SK-N-SH (cell line): ENCODE measurements around the gene SH3BGR. TPM values are rescaled to one million over a fixed set of nuclear protein-coding genes. Genes with fewer than 3 reads are reported as not detected.

Source experiments
- CTCF ChIA-PET: fragments of 300-600, 350-600 bp; formaldehyde crosslinking; extraction: SDS; loops from one replicate; lab custom pipeline; 2021; lab: Yijun Ruan, JAX
- POLR2A ChIA-PET: fragments of 350-600 bp; sonication (Branson Sonifier 250); formaldehyde crosslinking; extraction: SDS; loops from one replicate; lab custom pipeline; 2020; ENCODE audit warnings: antibody characterized with exemption, inconsistent platforms; lab: Yijun Ruan, JAX
- DNase-seq: peaks from one replicate; pipeline ENCODE4 v3.0.0; 2012
- H2AFZ ChIP-seq: fragments of 200-600 bp; sonication (generic); 2 replicates; pipeline ENCODE4 v1.8.1; 2016; ENCODE audit warnings: antibody characterized with exemption, mild to moderate bottlenecking, low read depth
- H3F3A ChIP-seq: fragments of 200-600 bp; sonication (generic); replicated peaks from 2 replicates; pipeline ENCODE3; 2016; ENCODE audit warnings: antibody characterized with exemption, mild to moderate bottlenecking; ENCODE audit not compliant: insufficient read depth
- H3K27ac ChIP-seq, 2 experiments: fragments of 200-500 bp in 1 of 2; fragments of 200-600 bp in 1 of 2; sonication (Bioruptor generic) in 1 of 2; sonication (generic), shearing (Covaris generic) in 1 of 2; 2 replicates each; pipeline versions ENCODE4 v1.5.1 to v1.6.1; 2014 to 2016; ENCODE audit warnings: low read depth in 2 of 2, inconsistent platforms in 1 of 2, low read length in 1 of 2, mild to moderate bottlenecking in 1 of 2, mixed read lengths in 1 of 2
- H3K27me3 ChIP-seq: fragments of 200-600 bp; sonication (generic), shearing (Covaris generic); 2 replicates; pipeline ENCODE4 v1.6.1; 2016; ENCODE audit warnings: mixed run types; ENCODE audit not compliant: insufficient read depth
- H3K36me3 ChIP-seq, 2 experiments: fragments of 200-500 bp in 1 of 2; fragments of 200-600 bp in 1 of 2; sonication (Bioruptor generic) in 1 of 2; sonication (generic) in 1 of 2; replicated peaks in 1 of 2; 2 replicates each; pipeline versions ENCODE3 to v1.5.1; 2014 to 2016; ENCODE audit warnings: low read length in 1 of 2, mild to moderate bottlenecking in 1 of 2; ENCODE audit not compliant: insufficient read depth in 2 of 2, control insufficient read depth in 1 of 2
- H3K4me1 ChIP-seq, 2 experiments: fragments of 200-500 bp in 1 of 2; fragments of 200-600 bp in 1 of 2; sonication (Bioruptor generic) in 1 of 2; sonication (generic), shearing (Covaris generic) in 1 of 2; 2 replicates each; pipeline versions ENCODE4 v1.5.1 to v1.6.1; 2014 to 2016; ENCODE audit warnings: low read depth in 1 of 2, low read length in 1 of 2, mixed run types in 1 of 2; ENCODE audit not compliant: insufficient read depth in 2 of 2, control insufficient read depth in 1 of 2
- H3K4me2 ChIP-seq: fragments of 200-600 bp; sonication (generic), shearing (Covaris generic); 2 replicates; pipeline ENCODE4 v1.6.1; 2017; ENCODE audit warnings: mixed run types
- H3K4me3 ChIP-seq, 2 experiments: fragments of 200-500 bp in 1 of 2; fragments of 200-600 bp in 1 of 2; sonication (Bioruptor generic) in 1 of 2; sonication (generic), shearing (Covaris generic) in 1 of 2; 2 replicates each; pipeline versions ENCODE4 v1.5.1 to v1.8.1; 2014 to 2016; ENCODE audit warnings: low read depth in 2 of 2, inconsistent platforms in 1 of 2, low read length in 1 of 2, mild to moderate bottlenecking in 1 of 2, mixed read lengths in 1 of 2, moderate library complexity in 1 of 2
- H3K79me2 ChIP-seq: fragments of 200-600 bp; sonication (generic); 2 replicates; pipeline ENCODE4 v1.8.1; 2017; ENCODE audit warnings: mild to moderate bottlenecking; ENCODE audit not compliant: insufficient read depth
- H3K9ac ChIP-seq: fragments of 200-600 bp; sonication (generic); 2 replicates; pipeline ENCODE4 v1.6.1; 2017; ENCODE audit warnings: mixed run types
- H3K9me2 ChIP-seq: fragments of 200-600 bp; sonication (generic); 2 replicates; pipeline ENCODE4 v1.6.1; 2017; ENCODE audit warnings: mixed run types
- H3K9me3 ChIP-seq: fragments of 200-600 bp; sonication (generic); 2 replicates; pipeline ENCODE4 v1.6.1; 2017; ENCODE audit warnings: mixed run types, mild to moderate bottlenecking, moderate library complexity
- H4K20me1 ChIP-seq: fragments of 200-600 bp; sonication (generic); 2 replicates; pipeline ENCODE4 v1.6.1; 2017; ENCODE audit warnings: mild to moderate bottlenecking, mixed run types; ENCODE audit not compliant: insufficient read depth
- CHD2 ChIP-seq: fragments of 150-350 bp; IDR thresholded peaks from 2 replicates; pipeline ENCODE4 v1.6.1; 2018; ENCODE audit warnings: low read length; ENCODE audit not compliant: partially characterized antibody
- EP300 ChIP-seq, 2 experiments: IDR thresholded peaks; 2 replicates each; pipeline versions ENCODE4 v1.4.0 to v1.6.1; 2012; ENCODE audit warnings: borderline replicate concordance in 1 of 2, low read depth in 1 of 2, low read length in 1 of 2
- EZH2phosphoT487 ChIP-seq: fragments of 200-600 bp; sonication (generic); IDR thresholded peaks from 2 replicates; pipeline ENCODE4 v1.6.1; 2017; ENCODE audit warnings: low read depth, mixed run types, mild to moderate bottlenecking, antibody characterized with exemption, moderate library complexity, borderline replicate concordance
- FOXJ3 ChIP-seq: sonication (generic); formaldehyde crosslinking; IDR thresholded peaks from 2 replicates; pipeline ENCODE4 v1.5.1; 2020; ENCODE audit warnings: mild to moderate bottlenecking, missing genetic modification reagents
- FOXM1 ChIP-seq: IDR thresholded peaks from 2 replicates; pipeline ENCODE4 v1.4.0; 2012; ENCODE audit warnings: low read depth, mild to moderate bottlenecking
- MAX ChIP-seq: IDR thresholded peaks from 2 replicates; pipeline ENCODE4 v1.4.0; 2012; ENCODE audit warnings: low read depth
- MEF2A ChIP-seq: IDR thresholded peaks from 2 replicates; pipeline ENCODE4 v1.4.0; 2012; ENCODE audit warnings: low read depth, borderline replicate concordance
- MXI1 ChIP-seq: IDR thresholded peaks from 2 replicates; pipeline ENCODE4 v1.6.1; 2012; ENCODE audit warnings: mild to moderate bottlenecking, low read depth, low read length, improper control_type of control experiment
- PBX3 ChIP-seq: IDR thresholded peaks from 2 replicates; pipeline ENCODE4; 2012
- POLR2AphosphoS5 ChIP-seq: IDR thresholded peaks from 2 replicates; pipeline ENCODE4 v1.6.1; 2012; ENCODE audit warnings: low read depth, low read length
- RAD21 ChIP-seq: IDR thresholded peaks from 2 replicates; pipeline ENCODE4 v1.6.1; 2012; ENCODE audit warnings: mild to moderate bottlenecking, low read length
- RCOR1 ChIP-seq: fragments of 150-350 bp; IDR thresholded peaks from 2 replicates; pipeline ENCODE4 v1.6.1; 2017; ENCODE audit warnings: antibody characterized with exemption, low read length
- REST ChIP-seq: IDR thresholded peaks from 2 replicates; pipeline ENCODE4 v1.6.1; 2012; ENCODE audit warnings: mild to moderate bottlenecking, low read depth, low read length, moderate library complexity
- RXRA ChIP-seq: IDR thresholded peaks from 2 replicates; pipeline ENCODE4 v1.4.0; 2012; ENCODE audit warnings: low read depth, mild to moderate bottlenecking, borderline replicate concordance
- SIN3A ChIP-seq: IDR thresholded peaks from 2 replicates; pipeline ENCODE4 v1.6.1; 2012; ENCODE audit warnings: low read depth, mild to moderate bottlenecking, low read length, moderate library complexity, borderline replicate concordance
- USF1 ChIP-seq: IDR thresholded peaks from 2 replicates; pipeline ENCODE4 v1.4.0; 2012; ENCODE audit warnings: low read depth, borderline replicate concordance
- USF2 ChIP-seq: fragments of 150-350 bp; IDR thresholded peaks from 2 replicates; pipeline ENCODE4 v1.6.1; 2017; ENCODE audit warnings: antibody characterized with exemption, low read length, low read depth, borderline replicate concordance
- WGBS: methylation state at CpG from one replicate; pipeline ENCODE4 v1.1.6; 2017; ENCODE audit warnings: low lambda C conversion rate; 5-methylcytosine and 5-hydroxymethylcytosine counted together
- polyA plus RNA-seq, 3 experiments: library from polyadenylated mRNA; depleted of rRNA; stranded (reverse); fragments of >200 nt; gene quantifications; 2 replicates each; pipeline ENCODE4 v1.2.3, GENCODE V29; 2012

SH3BGR gene
- polyA plus RNA-seq, 1 of the 3 experiments (the other 2 are of a cell fraction): 1.1 TPM

- TF ChIP-seq USF2 (no peak), MAX (no peak), RAD21 (no peak), RXRA (no peak), EP300 (IDR thresholded peaks at IDR 0.05; ENCODE audit: borderline replicate concordance in 1 of 2, low read depth in 1 of 2, low read length in 1 of 2) (no peak), SIN3A (no peak), POLR2AphosphoS5 (no peak)
These were observed 21.3 kb upstream of the SH3BGR start (continued) for GRCh38 chr21:39430457-39430856.

- no peak overlapping the region for H3K9ac ChIP-seq
- H3K27ac ChIP-seq: no peak overlapping the region
- no peaks in the 10 kb centered on the region for H3K9me3 ChIP-seq
- peaks cover 0 to 5% of the 10 kb centered on the region in 2 experiments for H3K36me3 ChIP-seq
- H3K4me3 ChIP-seq: no peak overlapping the region
- H3K27me3 ChIP-seq: no peaks in the 10 kb centered on the region
- no peaks in the 10 kb centered on the region for H3K4me1 ChIP-seq
- no peak for TF ChIP-seq SIN3A
- no peak for TF ChIP-seq FOXM1
- TF ChIP-seq, all 33 proteins: peak for 0
- 94% methylated on average over 2 of the region's 2 CpGs for WGBS
- Histone ChIP-seq H3K4me2 (no peak overlapping the region), H2AFZ (no peak overlapping the region), H3K9me2 (no peaks in the 10 kb centered on the region), H4K20me1 (no peaks in the 10 kb centered on the region), H3K79me2 (no peaks in the 10 kb centered on the region), H3F3A (peaks cover 4% of the 10 kb centered on the region)
- ChIA-PET POLR2A (no interaction called here), CTCF (interaction anchor here (1.0 to 2.8 kb wide), 2 partner anchors 10 to 11 kb away, joined by 3 to 20 read pairs; no protein-coding TSS in a partner anchor)
- no peak for DNase-seq
These were observed 20.8 kb upstream of the SH3BGR start for GRCh38 chr21:39430954-39431353.

- no peaks in the 10 kb centered on the region for H3K79me2 ChIP-seq
- 58% methylated on average over 4 of the region's 4 CpGs for WGBS
- H3K36me3 ChIP-seq: no peaks in the 10 kb centered on the region
- no peaks in the 10 kb centered on the region for H3K27me3 ChIP-seq
- no peak overlapping the region for H2AFZ ChIP-seq
- CTCF ChIA-PET: interaction anchor here (1.0 kb wide), 1 partner anchor 8 kb away, joined by 3 read pairs; no protein-coding TSS in a partner anchor
- H3K9ac ChIP-seq: no peak overlapping the region
- no peak for TF ChIP-seq RCOR1
- no peak for TF ChIP-seq RAD21
- TF ChIP-seq MEF2A: no peak
- no peak for TF ChIP-seq USF1
- no peak for TF ChIP-seq CHD2
- TF ChIP-seq EP300 (IDR thresholded peaks at IDR 0.05; ENCODE audit: borderline replicate concordance in 1 of 2, low read depth in 1 of 2, low read length in 1 of 2): no peak
- no peak for TF ChIP-seq REST
- no peak for TF ChIP-seq EZH2phosphoT487
- no peak for TF ChIP-seq FOXJ3 (CRISPR knock-in tag)
- no peak for TF ChIP-seq MXI1
- no peak for TF ChIP-seq PBX3
- no peaks in the 10 kb centered on the region for H3K9me3 ChIP-seq
- no peak overlapping the region for H3K4me2 ChIP-seq
- H4K20me1 ChIP-seq: no peaks in the 10 kb centered on the region
- H3K4me3 ChIP-seq: no peak overlapping the region
- no peaks in the 10 kb centered on the region for H3F3A ChIP-seq
- H3K4me1 ChIP-seq: no peaks in the 10 kb centered on the region
- H3K9me2 ChIP-seq: no peaks in the 10 kb centered on the region
- POLR2A ChIA-PET: no interaction called here
- DNase-seq: no peak
- no peak overlapping the region for H3K27ac ChIP-seq
These were observed 16.8 kb upstream of the SH3BGR start for GRCh38 chr21:39434950-39435349.
